K562 (cell line): Measurements from ENCODE around the gene CREB3L2. TPM values are rescaled to one million over a fixed set of nuclear protein-coding genes. Genes with fewer than 3 reads are reported as not detected.

Source experiments
- BHLHE40 ChIP-seq: IDR thresholded peaks from 2 replicates; pipeline ENCODE4 v1.6.1; 2011; ENCODE audit warnings: low read length, improper control_type of control experiment
- CBFA2T2 ChIP-seq: fragments of 450-650 bp; conservative IDR thresholded peaks from 2 replicates; pipeline ENCODE4 v1.6.1; 2017; ENCODE audit warnings: mild to moderate bottlenecking
- CSDE1 ChIP-seq, 2 experiments: fragments of 450-650 bp; IDR thresholded peaks; 2 replicates each; pipeline ENCODE4 v1.6.1; 2016; ENCODE audit warnings: mild to moderate bottlenecking in 1 of 2
- DPF2 ChIP-seq: fragments of 450-650 bp; IDR thresholded peaks from 2 replicates; pipeline ENCODE4 v1.6.1; 2016
- GTF2F1 ChIP-seq: IDR thresholded peaks from 2 replicates; pipeline ENCODE4 v1.6.1; 2011; ENCODE audit warnings: low read depth, low read length, improper control_type of control experiment
- ID3 ChIP-seq, 2 experiments: fragments of 250-450 bp in 1 of 2; fragments of 450-650 bp in 1 of 2; sonication (Bioruptor Pico) in 1 of 2; IDR thresholded peaks; 2 replicates each; pipeline versions ENCODE4 v1.6.1 to v1.8.0; 2016 to 2021; ENCODE audit warnings: mild to moderate bottlenecking in 2 of 2, moderate library complexity in 2 of 2, missing compliant biosample characterization in 1 of 2, missing genetic modification characterization in 1 of 2
- IRF9 ChIP-seq: fragments of 450-650 bp; IDR thresholded peaks from 2 replicates; pipeline ENCODE4 v1.6.1; 2016; ENCODE audit warnings: missing biosample characterization, missing genetic modification characterization
- JUNB ChIP-seq: fragments of 450-650 bp; formaldehyde crosslinking; conservative IDR thresholded peaks from 2 replicates; pipeline ENCODE4 v1.4.0; 2020; ENCODE audit warnings: mild to moderate bottlenecking
- KLF6 ChIP-seq: fragments of 250-450 bp; sonication (Bioruptor Pico); IDR thresholded peaks from 2 replicates; pipeline ENCODE4 v1.4.0; 2020; ENCODE audit warnings: mild to moderate bottlenecking, moderate library complexity, borderline replicate concordance
- MTA1 ChIP-seq: fragments of 450-650 bp; IDR thresholded peaks from 2 replicates; pipeline ENCODE4 v1.6.1; 2017; ENCODE audit warnings: borderline replicate concordance
- MTA2 ChIP-seq: fragments of 450-650 bp; IDR thresholded peaks from 2 replicates; pipeline ENCODE4 v1.6.1; 2016; ENCODE audit warnings: low read depth
- NCOA2 ChIP-seq, 2 experiments: fragments of 450-650 bp; IDR thresholded peaks; 2 replicates each; pipeline ENCODE4 v1.6.1; 2018; ENCODE audit warnings: mild to moderate bottlenecking in 2 of 2, moderate library complexity in 1 of 2; ENCODE audit not compliant: partially characterized antibody in 2 of 2
- RBM22 ChIP-seq: fragments of 200-400 bp; formaldehyde crosslinking; IDR thresholded peaks from 2 replicates; pipeline ENCODE4 v1.6.1; 2018; ENCODE audit warnings: low read length, low read depth; ENCODE audit not compliant: poor library complexity, severe bottlenecking
- REST ChIP-seq, 2 experiments: fragments of 450-650 bp; formaldehyde crosslinking in 1 of 2; IDR thresholded peaks; 2 replicates each; pipeline versions ENCODE4 v1.4.0 to v1.6.1; 2014 to 2020; ENCODE audit warnings: mild to moderate bottlenecking in 2 of 2, borderline replicate concordance in 1 of 2, low read depth in 1 of 2
- ZNF146 ChIP-seq: IDR thresholded peaks from one replicate; pipeline ENCODE4 v1.6.1; 2018; ENCODE audit warnings: missing compliant biosample characterization; ENCODE audit not compliant: unreplicated experiment
- ZNF232 ChIP-seq: sonication (generic); formaldehyde crosslinking; IDR thresholded peaks from 2 replicates; pipeline ENCODE4 v1.8.0; 2022; ENCODE audit warnings: mild to moderate bottlenecking, missing genetic modification reagents
- ZNF449 ChIP-seq: fragments of 250-450 bp; sonication (Bioruptor Pico); IDR thresholded peaks from 2 replicates; pipeline ENCODE4 v1.8.0; 2022; ENCODE audit warnings: moderate library complexity, mild to moderate bottlenecking, inconsistent platforms
- polyA plus RNA-seq, 8 experiments: library from polyadenylated mRNA; depleted of rRNA in 4 of 8; stranded (reverse) in 5 of 8; unstranded in 3 of 8; fragments of >200 nt; fragmentation: Nextera tagmentation in 2 of 8; fragmentation: Illumina TruSeq in 1 of 8; extraction: Ambion mirVana in 2 of 8; extraction: Trizol in 1 of 8; gene quantifications; 2 replicates each; pipeline versions ENCODE4 v1.2.1 to v1.2.3, GENCODE V29; 2011 to 2014; ENCODE audit warnings: inconsistent platforms in 1 of 8, missing spikeins in 1 of 8
- total RNA-seq, 7 experiments: library from RNA; depleted of rRNA in 6 of 7; stranded (reverse); fragments of >200 nt in 6 of 7; fragmentation: Illumina TruSeq in 2 of 7; extraction: Trizol in 2 of 7; gene quantifications; 2 replicates each; pipeline versions ENCODE4 v1.2.1 to v1.2.3, GENCODE V29; 2011 to 2021; ENCODE audit warnings: low replicate concordance in 1 of 7

CREB3L2 gene
- total and polyA plus RNA-seq, 9 of the 15 experiments (the other 6 are each of a cell fraction or from before 2014, with no cell fraction given) = 7.1 to 45.6 (median 15.8) TPM

- TF ChIP-seq CSDE1 (IDR thresholded peaks at IDR 0.05) = no peak
- TF ChIP-seq RBM22 = peak; percentile 43
- TF ChIP-seq ZNF449 (CRISPR knock-in tag) = no peak
- no peak for TF ChIP-seq GTF2F1
- TF ChIP-seq ZNF232 (CRISPR knock-in tag) = 0 out of 2 replicates have a peak, but pooled peaks have one; percentile 10
- no peak for TF ChIP-seq MTA1
- 0 out of 2 replicates have a peak, but pooled peaks have one; percentile 21 for TF ChIP-seq REST (IDR thresholded peaks at IDR 0.05; ENCODE audit: borderline replicate concordance)
- TF ChIP-seq REST (CRISPR knock-in tag; IDR thresholded peaks at IDR 0.05; ENCODE audit: low read depth) = peak; percentile 87
- TF ChIP-seq ZNF146 (CRISPR knock-in tag) = no peak
- TF ChIP-seq IRF9 = no peak
- 0 out of 2 replicates have a peak, but pooled peaks have one; percentile 42 for TF ChIP-seq KLF6
- no peak for TF ChIP-seq DPF2
- no peak for TF ChIP-seq MTA2
- TF ChIP-seq JUNB (CRISPR knock-in tag) = no peak
- no peak; the same call in 1 of the 2 replicates for TF ChIP-seq CBFA2T2
- no peak for TF ChIP-seq NCOA2 (IDR thresholded peaks at IDR 0.05; ENCODE audit: partially characterized antibody in 2 of 2)
- TF ChIP-seq BHLHE40 = peak; percentile 80
- TF ChIP-seq ID3 (CRISPR knock-in tag; IDR thresholded peaks at IDR 0.05) = no peak
- peak; percentile 82 for TF ChIP-seq ID3 (tag; IDR thresholded peaks at IDR 0.05)
Observed at GRCh38 chr7:138001529-138002095, at the start of gene CREB3L2 (continued).
